Tibial nerve (tissue), 4 donors: ENCODE results near the gene PELO. TPM values are rescaled to one million over a fixed set of nuclear protein-coding genes. Genes with fewer than 3 reads are reported as not detected.
"Not testable (repeated sequence)": the region's sequence is repeated elsewhere in the genome, so short reads cannot be mapped to it uniquely, and the experiment has no call there.

Source experiments
- DNase-seq, 2 donors: peaks; one replicate each; pipeline ENCODE4 v3.0.0-alpha.2; 2019; ENCODE audit warnings: low spot score in 2 of 2
- H3K27ac ChIP-seq, 4 donors: fragments of 200-600 bp; sonication (generic) in 3 of 4; one replicate each; pipeline ENCODE4 v1.5.1; 2017 to 2019; ENCODE audit warnings: mild to moderate bottlenecking in 1 of 4
- H3K27me3 ChIP-seq, 2 donors: fragments of 200-600 bp; sonication (generic) in 1 of 2; one replicate each; pipeline versions ENCODE4 v1.5.1 to v1.6.0; 2017 to 2019
- H3K36me3 ChIP-seq, 3 donors: fragments of 200-600 bp; sonication (generic); one replicate each; pipeline ENCODE4 v1.5.1; 2018 to 2019
- H3K4me1 ChIP-seq, 4 donors: fragments of 200-600 bp; sonication (generic) in 3 of 4; one replicate each; pipeline ENCODE4 v1.5.1; 2017 to 2019
- H3K4me3 ChIP-seq, 4 donors: fragments of 200-600 bp; sonication (generic) in 3 of 4; one replicate each; pipeline ENCODE4 v1.5.1; 2017 to 2019; ENCODE audit warnings: mild to moderate bottlenecking in 1 of 4, moderate library complexity in 1 of 4
- H3K9me3 ChIP-seq, 4 donors: fragments of 200-600 bp; sonication (generic) in 3 of 4; one replicate each; pipeline ENCODE4 v1.5.1; 2017 to 2019
- EP300 ChIP-seq, 2 donors: sonication (generic); formaldehyde crosslinking; IDR thresholded peaks; one replicate each; pipeline ENCODE4 v1.6.1; 2017; ENCODE audit warnings: antibody characterized with exemption in 2 of 2, mild to moderate bottlenecking in 1 of 2
- POLR2A ChIP-seq, 2 donors: fragments of 450-650 bp; IDR thresholded peaks; one replicate each; pipeline ENCODE4 v1.6.1; 2017; ENCODE audit warnings: antibody characterized with exemption in 2 of 2, mild to moderate bottlenecking in 2 of 2, moderate library complexity in 2 of 2
- WGBS, 2 donors: methylation state at CpG; one replicate each; pipeline ENCODE4 v1.1.5; 2018; 5-methylcytosine and 5-hydroxymethylcytosine counted together
- total RNA-seq, 4 donors: library from RNA; depleted of rRNA; stranded (reverse); fragments of >200 nt; gene quantifications; one replicate each; pipeline ENCODE4 v1.1.0, GENCODE V29; 2016
- TF ChIP-seq, protein P1 (sequence below), 5 experiments: fragments of 200-600 bp in 3 of 5; fragments of 450-650 bp in 2 of 5; sonication (generic) in 3 of 5; IDR thresholded peaks; one replicate each; pipeline ENCODE4 v1.5.1; 2016 to 2019; ENCODE audit warnings: antibody characterized with exemption in 5 of 5, mild to moderate bottlenecking in 3 of 5, moderate library complexity in 2 of 5

PELO gene
- total RNA-seq, 4 donors from 2014 or later: 8.4 to 17.8 (median 16.6) TPM

DNA sequence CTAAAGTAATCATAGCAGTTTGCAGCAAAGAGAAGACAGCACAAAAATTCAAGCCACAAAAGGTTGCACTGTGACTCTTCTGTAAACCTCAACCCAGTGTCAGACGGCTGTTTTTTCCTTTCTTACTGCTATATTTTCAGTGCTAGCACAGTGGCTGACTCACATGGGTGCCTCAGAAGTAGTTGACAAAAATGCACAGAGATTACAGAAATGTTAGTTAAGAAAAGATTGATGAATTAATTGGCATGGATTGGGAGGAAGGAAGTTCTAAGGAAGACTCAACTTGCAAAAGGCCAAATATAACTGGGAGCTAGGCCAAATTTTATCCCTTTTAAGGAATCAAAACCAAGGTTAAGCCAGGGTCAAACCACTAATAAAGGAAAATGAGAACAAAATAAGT, 43.7 kb upstream of the PELO start:
- H3K4me1 ChIP-seq: peaks cover 0 to 14% (median 2%) of the 10 kb centered on the region in 4 donors
- no peak overlapping the region for H3K27ac ChIP-seq
- no peaks in the 10 kb centered on the region for H3K9me3 ChIP-seq
- WGBS, 2 donors: 6 to 18% methylated on average over 1 of the region's 1 CpG
- no peak for DNase-seq
- H3K36me3 ChIP-seq: no peaks in the 10 kb centered on the region
- H3K4me3 ChIP-seq: no peak overlapping the region
- TF ChIP-seq, protein P1, sequence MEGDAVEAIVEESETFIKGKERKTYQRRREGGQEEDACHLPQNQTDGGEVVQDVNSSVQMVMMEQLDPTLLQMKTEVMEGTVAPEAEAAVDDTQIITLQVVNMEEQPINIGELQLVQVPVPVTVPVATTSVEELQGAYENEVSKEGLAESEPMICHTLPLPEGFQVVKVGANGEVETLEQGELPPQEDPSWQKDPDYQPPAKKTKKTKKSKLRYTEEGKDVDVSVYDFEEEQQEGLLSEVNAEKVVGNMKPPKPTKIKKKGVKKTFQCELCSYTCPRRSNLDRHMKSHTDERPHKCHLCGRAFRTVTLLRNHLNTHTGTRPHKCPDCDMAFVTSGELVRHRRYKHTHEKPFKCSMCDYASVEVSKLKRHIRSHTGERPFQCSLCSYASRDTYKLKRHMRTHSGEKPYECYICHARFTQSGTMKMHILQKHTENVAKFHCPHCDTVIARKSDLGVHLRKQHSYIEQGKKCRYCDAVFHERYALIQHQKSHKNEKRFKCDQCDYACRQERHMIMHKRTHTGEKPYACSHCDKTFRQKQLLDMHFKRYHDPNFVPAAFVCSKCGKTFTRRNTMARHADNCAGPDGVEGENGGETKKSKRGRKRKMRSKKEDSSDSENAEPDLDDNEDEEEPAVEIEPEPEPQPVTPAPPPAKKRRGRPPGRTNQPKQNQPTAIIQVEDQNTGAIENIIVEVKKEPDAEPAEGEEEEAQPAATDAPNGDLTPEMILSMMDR (IDR thresholded peaks at IDR 0.05): no peak
- TF ChIP-seq EP300 (IDR thresholded peaks at IDR 0.05): no peak
- TF ChIP-seq POLR2A (IDR thresholded peaks at IDR 0.05): no peak
- H3K27me3 ChIP-seq: no peaks in the 10 kb centered on the region

DNA sequence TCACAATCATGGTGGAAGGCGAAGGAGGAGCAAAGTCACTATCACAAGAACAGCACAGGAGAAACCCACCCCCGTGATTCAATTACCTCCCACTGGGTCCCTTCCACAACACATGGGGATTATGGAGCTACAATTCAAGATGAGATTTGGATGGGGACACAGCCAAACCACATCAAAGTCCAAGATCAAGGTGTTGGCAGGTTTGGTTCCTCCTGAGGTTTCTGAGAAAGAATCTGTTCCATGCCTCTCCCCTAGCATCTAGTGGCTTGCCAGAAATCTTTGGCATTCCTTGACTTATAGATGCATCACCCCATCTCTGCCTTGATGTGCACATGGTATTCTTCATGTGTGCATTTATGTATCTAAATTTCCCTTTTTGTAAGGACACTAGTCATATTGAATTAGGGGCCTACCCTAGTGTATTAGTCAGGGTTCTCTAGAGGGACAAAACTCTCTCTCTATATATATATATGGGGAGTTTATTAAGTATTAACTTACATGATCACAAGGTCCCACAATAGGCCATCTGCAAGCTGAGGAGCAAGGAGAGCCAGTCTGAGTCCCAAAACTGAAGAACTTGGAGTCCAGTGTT, 42.8 kb upstream of the PELO start:
- not testable (repeated sequence) for H3K27ac ChIP-seq, H3K9me3 ChIP-seq, DNase-seq, H3K27me3 ChIP-seq, H3K36me3 ChIP-seq, H3K4me3 ChIP-seq
- H3K4me1 ChIP-seq: peaks cover 0 to 14% (median 2%) of the 10 kb centered on the region in 4 donors
- WGBS, 2 donors: 72 to 83% methylated on average over 2 of the region's 2 CpGs

DNA sequence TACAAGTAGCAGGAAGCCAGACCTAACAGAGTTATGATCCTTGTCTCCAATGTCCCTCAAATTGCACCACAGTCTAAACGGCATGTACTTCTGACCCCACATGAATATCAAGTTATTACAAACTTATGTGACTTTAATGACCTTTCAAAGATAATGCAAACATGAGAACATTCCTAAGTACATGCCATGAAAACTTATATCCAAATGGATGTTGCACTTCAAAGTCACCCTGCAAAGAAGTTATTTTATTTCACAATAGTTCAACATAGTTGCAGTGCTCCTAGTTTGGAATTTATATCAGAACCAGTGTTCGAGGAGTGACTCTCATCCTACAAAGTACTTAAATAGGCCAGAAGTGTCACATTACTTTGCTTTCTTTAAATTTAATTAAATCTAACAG, 41.2 kb upstream of the PELO start:
- Histone ChIP-seq H3K27ac (no peak overlapping the region), H3K36me3 (no peaks in the 10 kb centered on the region), H3K4me3 (no peak overlapping the region), H3K9me3 (no peaks in the 10 kb centered on the region), H3K4me1 (peaks cover 0 to 14% (median 2%) of the 10 kb centered on the region in 4 donors), H3K27me3 (no peaks in the 10 kb centered on the region)
- 43 to 54% methylated on average over 2 of the region's 2 CpGs for WGBS, 2 donors
- TF ChIP-seq POLR2A (IDR thresholded peaks at IDR 0.05) (no peak), EP300 (IDR thresholded peaks at IDR 0.05) (no peak)
- TF ChIP-seq, protein P1 (IDR thresholded peaks at IDR 0.05): no peak
- no peak for DNase-seq

DNA sequence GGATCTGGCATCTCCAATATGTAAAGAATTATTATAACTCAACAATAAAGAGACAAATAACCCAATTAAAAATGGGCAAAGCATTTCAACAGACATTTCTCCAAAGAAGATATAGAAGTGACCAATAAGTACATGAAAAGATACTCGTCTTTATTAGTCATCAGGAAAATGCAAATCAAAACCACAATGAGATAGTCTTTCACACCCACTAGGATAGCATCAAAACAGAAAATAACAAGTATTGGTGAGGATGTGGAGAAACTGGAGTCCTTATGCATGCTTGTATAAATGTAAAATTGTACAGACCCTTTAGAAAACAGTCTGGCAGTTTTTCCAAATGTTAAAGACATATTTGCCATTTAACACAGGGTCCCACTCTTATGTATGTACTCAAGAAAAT, 39.1 kb upstream of the PELO start:
- WGBS, 2 donors: 27 to 37% methylated on average over 1 of the region's 1 CpG
- peaks cover 0 to 7% (median 2%) of the 10 kb centered on the region in 4 donors for H3K4me1 ChIP-seq

DNA sequence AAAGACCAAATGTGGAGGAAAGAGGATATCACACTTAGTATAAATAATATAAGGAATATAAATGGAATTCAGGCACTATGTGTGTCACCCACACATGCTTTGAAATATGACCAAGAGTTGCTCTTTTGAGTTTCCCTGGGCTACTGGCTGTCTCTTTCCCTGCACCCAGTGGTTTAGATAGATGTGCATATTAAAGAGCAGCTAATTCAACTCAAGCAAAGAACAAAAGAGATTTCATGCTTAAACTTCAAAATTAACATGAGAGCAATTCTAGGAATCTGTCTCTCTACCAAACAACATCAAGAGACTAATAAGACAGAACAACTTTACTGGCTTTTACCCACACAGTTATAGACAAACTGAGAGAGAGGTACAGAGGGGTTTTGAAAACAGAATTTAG, 38.0 kb upstream of the PELO start:
- no peak for TF ChIP-seq EP300 (IDR thresholded peaks at IDR 0.05)
- TF ChIP-seq POLR2A (IDR thresholded peaks at IDR 0.05): no peak
- TF ChIP-seq, protein P1 (IDR thresholded peaks at IDR 0.05): no peak
- Histone ChIP-seq H3K4me3 (no peak overlapping the region), H3K27me3 (no peaks in the 10 kb centered on the region), H3K36me3 (no peaks in the 10 kb centered on the region), H3K27ac (no peak overlapping the region), H3K9me3 (no peaks in the 10 kb centered on the region), H3K4me1 (no peaks in the 10 kb centered on the region)
- no peak for DNase-seq

More for the DNA sequence above, 39.1 kb upstream of the PELO start:
- H3K36me3 ChIP-seq: no peaks in the 10 kb centered on the region
- H3K9me3 ChIP-seq: no peaks in the 10 kb centered on the region
- DNase-seq: no peak
- H3K27ac ChIP-seq: no peak overlapping the region
- TF ChIP-seq EP300 (IDR thresholded peaks at IDR 0.05) (no peak), POLR2A (IDR thresholded peaks at IDR 0.05) (no peak)
- TF ChIP-seq, protein P1 (IDR thresholded peaks at IDR 0.05): no peak
- H3K4me3 ChIP-seq: no peak overlapping the region
- no peaks in the 10 kb centered on the region for H3K27me3 ChIP-seq

DNA sequence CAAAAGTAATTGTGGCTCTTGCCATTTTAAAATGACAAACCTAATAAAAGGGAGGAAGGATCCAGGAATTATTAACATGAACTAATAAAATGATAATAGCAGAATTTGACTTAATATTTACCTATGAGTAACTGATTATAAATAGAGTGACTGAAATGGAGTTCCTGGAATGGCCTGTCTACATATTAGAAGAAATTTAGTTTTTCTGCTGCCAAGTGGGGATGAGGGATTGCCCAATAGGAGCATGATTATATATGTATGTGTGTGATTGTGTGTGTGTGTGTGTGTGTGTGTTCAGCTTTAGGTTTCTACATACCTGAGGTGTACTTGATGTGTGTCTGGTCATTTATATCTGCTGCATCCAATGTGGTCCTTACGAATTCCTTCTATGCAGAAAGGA, 36.6 kb upstream of the PELO start:
- no peak for TF ChIP-seq POLR2A (IDR thresholded peaks at IDR 0.05)
- TF ChIP-seq, protein P1 (IDR thresholded peaks at IDR 0.05): no peak
- TF ChIP-seq EP300 (IDR thresholded peaks at IDR 0.05): no peak
- H3K27ac ChIP-seq: no peak overlapping the region
- no peaks in the 10 kb centered on the region for H3K9me3 ChIP-seq
- no peaks in the 10 kb centered on the region for H3K27me3 ChIP-seq
- H3K36me3 ChIP-seq: no peaks in the 10 kb centered on the region
- WGBS, 2 donors: 86 to 100% methylated on average over 1 of the region's 1 CpG
- no peak for DNase-seq
- no peak overlapping the region for H3K4me3 ChIP-seq
- no peaks in the 10 kb centered on the region for H3K4me1 ChIP-seq
